Lower leg skin (tissue), 4 donors: ENCODE results near the gene MCF2L2. TPM values are rescaled to one million over a fixed set of nuclear protein-coding genes. Genes with fewer than 3 reads are reported as not detected.
A peak's percentile ranks its signal among the peaks of the same experiment; 100 is the strongest.
"Not testable (repeated sequence)": the region's sequence is repeated elsewhere in the genome, so short reads cannot be mapped to it uniquely, and the experiment has no call there.

Source experiments
- DNase-seq, 2 donors: peaks; one replicate each; pipeline ENCODE4 v3.0.0-alpha.2; 2019; ENCODE audit warnings: low spot score in 2 of 2
- H3K4me3 ChIP-seq: fragments of 200-600 bp; sonication (generic); 2 replicates; pipeline ENCODE4 v1.5.1; 2017; ENCODE audit warnings: mild to moderate bottlenecking, low read depth; ENCODE audit not compliant: poor library complexity, severe bottlenecking
- POLR2A ChIP-seq, 2 donors: fragments of 450-650 bp; IDR thresholded peaks; one replicate each; pipeline ENCODE4 v1.6.1; 2016 to 2017; ENCODE audit warnings: antibody characterized with exemption in 2 of 2, mild to moderate bottlenecking in 1 of 2, moderate library complexity in 1 of 2
- WGBS, 2 donors: methylation state at CpG; one replicate each; pipeline ENCODE4 v1.1.5; 2018; 5-methylcytosine and 5-hydroxymethylcytosine counted together
- intact Hi-C: fragments of 100-400 bp; cut with DNase I; formaldehyde crosslinking; loops from one replicate; pipeline ENCODE4 v1.15.0; 2023; ENCODE audit warnings: low total_unique reads
- total RNA-seq, 4 donors: library from RNA; depleted of rRNA; stranded (reverse); fragments of >200 nt; gene quantifications; one replicate each; pipeline ENCODE4 v1.1.0, GENCODE V29; 2016
- TF ChIP-seq, protein P1 (sequence below), 3 donors: fragments of 450-650 bp; IDR thresholded peaks; one replicate each; pipeline ENCODE4 v1.5.1; 2016; ENCODE audit warnings: antibody characterized with exemption in 3 of 3, mild to moderate bottlenecking in 3 of 3, moderate library complexity in 2 of 3

The MCF2L2 gene
- total RNA-seq, 4 donors from 2014 or later = 0.88 to 1.3 (median 1.1) TPM; not detected in 1

DNA sequence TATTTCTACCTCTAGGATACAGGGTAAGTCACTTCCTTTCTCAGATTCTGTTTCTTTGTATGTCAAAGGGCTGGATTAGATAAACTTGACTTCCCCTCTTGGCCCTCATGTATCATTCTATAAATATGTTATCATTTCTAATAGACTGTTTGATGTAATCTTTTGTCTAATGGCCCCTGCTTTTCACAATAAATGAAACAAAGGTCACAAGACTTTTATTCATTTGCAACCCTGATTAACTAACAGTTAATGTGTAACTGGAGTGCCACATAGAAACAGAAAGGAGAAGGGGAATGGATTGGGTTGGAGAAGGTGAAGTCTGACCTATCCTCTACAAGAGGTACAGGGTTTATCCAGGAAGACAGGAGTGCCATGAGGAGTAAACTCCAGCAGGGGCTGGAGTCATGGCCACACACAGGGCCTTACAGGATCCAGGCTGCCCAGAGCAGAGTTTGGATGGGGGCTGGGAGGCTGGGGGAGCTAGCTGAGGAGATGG is 183.4 kb downstream of the MCF2L2 start:
- intact Hi-C loops = no loop called here
- no peak for DNase-seq
- H3K4me3 ChIP-seq = no peak overlapping the region
- TF ChIP-seq, protein P1, sequence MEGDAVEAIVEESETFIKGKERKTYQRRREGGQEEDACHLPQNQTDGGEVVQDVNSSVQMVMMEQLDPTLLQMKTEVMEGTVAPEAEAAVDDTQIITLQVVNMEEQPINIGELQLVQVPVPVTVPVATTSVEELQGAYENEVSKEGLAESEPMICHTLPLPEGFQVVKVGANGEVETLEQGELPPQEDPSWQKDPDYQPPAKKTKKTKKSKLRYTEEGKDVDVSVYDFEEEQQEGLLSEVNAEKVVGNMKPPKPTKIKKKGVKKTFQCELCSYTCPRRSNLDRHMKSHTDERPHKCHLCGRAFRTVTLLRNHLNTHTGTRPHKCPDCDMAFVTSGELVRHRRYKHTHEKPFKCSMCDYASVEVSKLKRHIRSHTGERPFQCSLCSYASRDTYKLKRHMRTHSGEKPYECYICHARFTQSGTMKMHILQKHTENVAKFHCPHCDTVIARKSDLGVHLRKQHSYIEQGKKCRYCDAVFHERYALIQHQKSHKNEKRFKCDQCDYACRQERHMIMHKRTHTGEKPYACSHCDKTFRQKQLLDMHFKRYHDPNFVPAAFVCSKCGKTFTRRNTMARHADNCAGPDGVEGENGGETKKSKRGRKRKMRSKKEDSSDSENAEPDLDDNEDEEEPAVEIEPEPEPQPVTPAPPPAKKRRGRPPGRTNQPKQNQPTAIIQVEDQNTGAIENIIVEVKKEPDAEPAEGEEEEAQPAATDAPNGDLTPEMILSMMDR (IDR thresholded peaks at IDR 0.05) = no peak
- no peak for TF ChIP-seq POLR2A (IDR thresholded peaks at IDR 0.05)

DNA sequence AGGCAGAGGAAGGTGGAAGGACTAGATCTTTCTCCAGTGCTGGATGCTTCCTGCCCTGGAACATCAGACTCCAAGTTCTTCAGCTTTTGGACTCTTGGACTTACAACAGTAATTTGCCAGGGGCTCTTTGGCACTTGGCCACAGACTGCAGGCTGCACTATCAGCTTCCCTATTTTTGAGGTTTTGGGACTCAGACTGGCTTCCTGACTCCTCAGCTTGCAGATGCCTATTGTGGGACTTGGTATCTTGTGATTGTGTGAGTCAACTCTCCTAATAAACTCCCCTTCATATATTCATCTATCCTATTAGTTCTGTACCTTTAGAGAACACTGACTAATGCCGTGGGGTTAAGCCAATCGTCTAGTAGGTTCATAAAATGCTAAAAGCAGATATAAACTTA is 184.2 kb downstream of the MCF2L2 start:
- 85% methylated on average over 2 of the region's 2 CpGs for WGBS, 2 donors
- intact Hi-C loops = no loop called here
- DNase-seq = peak in 1 of 2 donors; percentile 37
- TF ChIP-seq POLR2A (IDR thresholded peaks at IDR 0.05) = no peak
- TF ChIP-seq, protein P1 (IDR thresholded peaks at IDR 0.05) = no peak
- no peak overlapping the region for H3K4me3 ChIP-seq

DNA sequence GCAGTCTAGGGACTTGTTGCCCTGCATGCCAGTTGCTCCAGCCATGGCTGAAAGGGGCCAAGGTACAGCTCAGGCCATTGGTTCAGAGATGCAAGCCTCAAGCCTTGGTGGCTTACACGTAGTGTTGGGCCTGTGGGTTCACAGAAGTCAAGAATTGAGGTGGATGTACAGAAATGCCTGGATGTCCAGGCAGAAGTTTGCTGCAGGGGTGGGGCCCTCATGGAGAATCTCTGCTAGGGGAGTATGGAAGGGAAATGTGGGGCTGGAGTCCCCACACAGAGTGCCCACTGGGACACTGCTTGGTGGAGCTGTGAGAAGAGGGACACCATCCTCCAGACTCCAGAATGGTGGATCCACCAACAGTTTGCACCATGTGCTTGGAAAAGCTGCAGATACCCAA is 186.0 kb downstream of the MCF2L2 start:
- intact Hi-C loops = no loop called here
- no peak overlapping the region for H3K4me3 ChIP-seq
- no peak for DNase-seq
- 86 to 88% methylated on average over 1 of the region's 1 CpG for WGBS, 2 donors
- TF ChIP-seq POLR2A (IDR thresholded peaks at IDR 0.05) = no peak
- TF ChIP-seq, protein P1 (IDR thresholded peaks at IDR 0.05) = no peak

DNA sequence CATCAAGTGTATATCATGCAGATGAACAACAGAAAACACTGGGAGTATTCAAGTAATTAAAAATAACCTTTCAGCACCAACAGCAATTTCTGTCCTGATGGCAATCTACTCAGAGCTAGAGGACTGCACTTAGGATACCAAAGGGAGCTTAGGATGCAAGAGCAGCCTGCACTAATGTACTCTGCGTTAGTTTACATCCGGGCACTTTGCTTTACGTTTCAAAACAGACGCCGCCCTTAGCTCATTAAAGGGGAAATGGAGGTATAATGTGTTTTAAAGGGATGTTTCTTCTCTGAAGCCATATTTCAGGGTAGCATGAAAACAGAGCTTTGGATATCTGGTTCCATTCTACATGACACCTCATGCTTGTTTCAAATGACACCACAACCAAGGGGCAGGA is 189.4 kb downstream of the MCF2L2 start:
- DNase-seq = no peak
- intact Hi-C loops = no loop called here
- WGBS, 2 donors = 71 to 78% methylated on average over 5 of the region's 5 CpGs
- no peak overlapping the region for H3K4me3 ChIP-seq
- TF ChIP-seq, protein P1 (IDR thresholded peaks at IDR 0.05) = no peak
- TF ChIP-seq POLR2A (IDR thresholded peaks at IDR 0.05) = no peak

DNA sequence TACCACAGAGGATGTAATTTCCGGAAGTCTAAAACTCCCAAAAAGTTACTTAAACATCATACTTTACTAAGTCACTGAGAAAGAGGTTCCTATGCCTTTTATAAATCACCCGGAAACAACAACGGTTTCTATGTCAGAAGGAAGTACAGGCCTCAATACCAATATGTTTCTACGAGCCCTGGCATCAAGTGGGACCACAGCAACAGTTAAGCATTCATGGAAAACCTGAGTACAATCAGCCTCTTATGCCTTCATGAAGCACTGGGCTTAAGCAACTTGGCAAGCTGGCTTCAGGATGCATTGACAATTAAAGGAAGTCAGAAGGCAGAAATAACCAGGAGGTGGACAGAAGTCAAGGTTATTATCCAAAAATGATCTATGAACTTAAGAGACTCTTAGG is 194.5 kb downstream of the MCF2L2 start:
- DNase-seq = no peak
- H3K4me3 ChIP-seq = no peak overlapping the region
- WGBS, 2 donors = 55 to 61% methylated on average over 4 of the region's 4 CpGs
- TF ChIP-seq, protein P1 (IDR thresholded peaks at IDR 0.05) = no peak
- no peak for TF ChIP-seq POLR2A (IDR thresholded peaks at IDR 0.05)
- intact Hi-C loops = no loop called here

DNA sequence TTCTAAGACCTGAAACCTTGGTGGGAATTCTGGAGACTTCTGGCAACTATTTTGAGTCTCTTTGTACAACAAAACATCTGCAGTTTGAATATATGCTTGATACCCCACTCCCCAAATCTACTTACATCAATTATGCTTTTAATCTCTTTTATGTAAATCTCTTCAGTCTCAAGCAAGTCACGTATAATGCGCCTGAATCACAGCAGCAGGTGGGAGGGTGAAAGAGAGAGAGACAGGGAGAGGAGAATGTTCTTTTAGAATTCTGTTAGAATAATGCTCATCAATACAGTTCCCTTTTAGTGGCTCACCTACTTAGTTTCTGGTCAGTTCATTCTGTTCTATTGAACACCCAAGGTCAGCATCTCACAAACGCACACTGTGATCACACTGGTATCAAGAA is 197.6 kb downstream of the MCF2L2 start:
- DNase-seq = no peak
- TF ChIP-seq POLR2A (IDR thresholded peaks at IDR 0.05) = no peak
- TF ChIP-seq, protein P1 (IDR thresholded peaks at IDR 0.05) = no peak
- 91 to 92% methylated on average over 3 of the region's 3 CpGs for WGBS, 2 donors
- no peak overlapping the region for H3K4me3 ChIP-seq
- intact Hi-C loops = no loop called here

DNA sequence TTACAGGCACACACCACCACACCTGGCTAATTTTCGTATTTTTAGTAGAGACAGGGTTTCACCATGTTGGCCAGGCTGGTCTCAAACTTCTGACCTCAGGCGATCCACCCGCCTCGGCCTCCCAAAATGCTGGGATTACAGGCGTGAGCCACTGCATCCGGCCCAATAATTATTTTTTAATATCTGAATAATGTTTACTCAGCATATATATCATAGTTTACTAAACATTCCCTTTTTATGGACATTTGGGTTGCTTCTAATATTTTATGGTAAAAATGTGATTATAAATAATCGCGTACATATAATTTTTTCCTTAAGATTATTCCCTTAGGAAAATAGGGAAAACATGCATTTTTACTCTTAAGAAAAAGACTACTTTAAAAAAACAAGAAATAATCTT is 198.2 kb downstream of the MCF2L2 start:
- WGBS, 2 donors = 85% methylated on average over 8 of the region's 8 CpGs
- intact Hi-C loops, H3K4me3 ChIP-seq, DNase-seq: not testable (repeated sequence)
